DMS53 (cell line): Measurements from ENCODE around the gene TMEM117.

Experiments
- DNase-seq: peaks from one replicate; lab custom pipeline; 2025; lab: John Stamatoyannopoulos, UW

TMEM117 gene

GRCh38 chr12:43884683-43885410 lies 49.0 kb downstream of the TMEM117 start:
- DNase-seq: peak; percentile 21

- no peak for DNase-seq
These were observed 51.5 kb downstream of the TMEM117 start for GRCh38 chr12:43887397-43887796.

GRCh38 chr12:43891856-43892574 lies 56.1 kb downstream of the TMEM117 start:
- DNase-seq: peak; percentile 54

GRCh38 chr12:43893670-43894069 lies 57.8 kb downstream of the TMEM117 start:
- peak; percentile 38 for DNase-seq

GRCh38 chr12:43895580-43896206 lies 59.8 kb downstream of the TMEM117 start:
- no peak for DNase-seq

- peak; percentile 20 for DNase-seq
These were observed 60.6 kb downstream of the TMEM117 start for GRCh38 chr12:43896496-43896895.

- DNase-seq: no peak
These were observed 62.6 kb downstream of the TMEM117 start for GRCh38 chr12:43898474-43898873.

- no peak for DNase-seq
These were observed 63.7 kb downstream of the TMEM117 start for GRCh38 chr12:43899574-43899973.

GRCh38 chr12:43903686-43904085 lies 67.8 kb downstream of the TMEM117 start:
- DNase-seq: no peak

- DNase-seq: no peak
These were observed 77.0 kb downstream of the TMEM117 start for GRCh38 chr12:43912859-43913258.

- no peak for DNase-seq
These were observed 78.5 kb downstream of the TMEM117 start for GRCh38 chr12:43914391-43914790.

GRCh38 chr12:43914923-43915468 lies 79.1 kb downstream of the TMEM117 start:
- DNase-seq: peak; percentile 70

- no peak for DNase-seq
These were observed 82.0 kb downstream of the TMEM117 start for GRCh38 chr12:43917896-43918295.

GRCh38 chr12:43921666-43922337 lies 85.9 kb downstream of the TMEM117 start:
- DNase-seq: no peak

- DNase-seq: no peak
These were observed 94.2 kb downstream of the TMEM117 start for GRCh38 chr12:43930032-43930431.

- no peak for DNase-seq
These were observed 95.3 kb downstream of the TMEM117 start for GRCh38 chr12:43931187-43931586.

- DNase-seq: no peak
These were observed 99.7 kb downstream of the TMEM117 start for GRCh38 chr12:43935581-43935980.

- DNase-seq: peak; percentile 56
These were observed 102.1 kb downstream of the TMEM117 start for GRCh38 chr12:43937947-43938346.

GRCh38 chr12:43942379-43942778 lies 106.5 kb downstream of the TMEM117 start:
- DNase-seq: no peak

GRCh38 chr12:43945983-43946382 lies 110.1 kb downstream of the TMEM117 start:
- no peak for DNase-seq

- no peak for DNase-seq
These were observed 115.4 kb downstream of the TMEM117 start for GRCh38 chr12:43951286-43951685.

- peak; percentile 87 for DNase-seq
These were observed 122.0 kb downstream of the TMEM117 start for GRCh38 chr12:43957732-43958372.
